Activated naive CD8-positive, alpha-beta T cell treated with anti-CD3 and anti-CD28 coated beads, Interleukin-2, amount 50 U/mL, for 24 hours (primary cell): Measurements from ENCODE around the gene SH3PXD2B.

ENCODE experiments used
- ATAC-seq: fragments of 150-1000 bp; cut with Tn5 transposase; one replicate; pipeline ENCODE4 v1.10.0; 2021
- DNase-seq: peaks from one replicate; pipeline ENCODE4 v3.0.0; 2021
- H3K27ac Mint-ChIP-seq: one replicate; pipeline ENCODE4 v1.8.0; 2021; ENCODE audit warnings: mild to moderate bottlenecking, mixed read lengths
- H3K27me3 Mint-ChIP-seq: one replicate; pipeline ENCODE4 v1.8.0; 2021; ENCODE audit warnings: mixed read lengths
- H3K36me3 Mint-ChIP-seq: one replicate; pipeline ENCODE4 v1.8.0; 2021; ENCODE audit warnings: low read depth, mixed read lengths
- H3K4me1 Mint-ChIP-seq: one replicate; pipeline ENCODE4 v1.8.0; 2021; ENCODE audit warnings: mixed read lengths
- H3K4me3 Mint-ChIP-seq: one replicate; pipeline ENCODE4 v1.8.0; 2021; ENCODE audit warnings: mild to moderate bottlenecking, moderate library complexity, mixed read lengths
- H3K9me3 Mint-ChIP-seq: one replicate; pipeline ENCODE4 v1.8.0; 2021; ENCODE audit warnings: mixed read lengths

The SH3PXD2B gene

GRCh38 chr5:172452398-172453205 lies 1.7 kb downstream of the SH3PXD2B start:
- H3K27me3 Mint-ChIP-seq, result peaks cover 33% of the 10 kb centered on the region
- ATAC-seq, result no peak
- H3K4me3 Mint-ChIP-seq, result peak overlapping the region; percentile 52

GRCh38 chr5:172451771-172452197 lies 2.5 kb downstream of the SH3PXD2B start:
- H3K36me3 Mint-ChIP-seq, result no peaks in the 10 kb centered on the region
- H3K9me3 Mint-ChIP-seq, result no peaks in the 10 kb centered on the region
- peaks cover 35% of the 10 kb centered on the region for H3K27me3 Mint-ChIP-seq
- no peak for DNase-seq
- peak; percentile 25 for ATAC-seq
- H3K27ac Mint-ChIP-seq, result no peak overlapping the region
- peaks cover 11% of the 10 kb centered on the region for H3K4me1 Mint-ChIP-seq
- H3K4me3 Mint-ChIP-seq, result no peak overlapping the region

More at GRCh38 chr5:172452398-172453205, 1.7 kb downstream of the SH3PXD2B start:
- Mint-ChIP-seq H3K9me3 (no peaks in the 10 kb centered on the region), H3K36me3 (no peaks in the 10 kb centered on the region), H3K27ac (no peak overlapping the region), H3K4me1 (peaks cover 11% of the 10 kb centered on the region)
- no peak for DNase-seq

GRCh38 chr5:172450861-172451695 lies 3.2 kb downstream of the SH3PXD2B start:
- DNase-seq (peak; percentile 62), ATAC-seq (peak; percentile 29)
- Mint-ChIP-seq H3K9me3 (no peaks in the 10 kb centered on the region), H3K36me3 (no peaks in the 10 kb centered on the region), H3K27ac (no peak overlapping the region), H3K4me3 (no peak overlapping the region), H3K4me1 (peaks cover 11% of the 10 kb centered on the region), H3K27me3 (peaks cover 41% of the 10 kb centered on the region)

- peaks cover 11% of the 10 kb centered on the region for H3K4me1 Mint-ChIP-seq
- no peaks in the 10 kb centered on the region for H3K36me3 Mint-ChIP-seq
- no peak for DNase-seq
- H3K4me3 Mint-ChIP-seq, result no peak overlapping the region
- H3K27me3 Mint-ChIP-seq, result peaks cover 40% of the 10 kb centered on the region
- no peak overlapping the region for H3K27ac Mint-ChIP-seq
- ATAC-seq, result no peak
- no peaks in the 10 kb centered on the region for H3K9me3 Mint-ChIP-seq
Measured at GRCh38 chr5:172450453-172450852, 3.9 kb downstream of the SH3PXD2B start.

- H3K4me1 Mint-ChIP-seq, result peaks cover 11% of the 10 kb centered on the region
- ATAC-seq (no peak), DNase-seq (no peak)
- H3K4me3 Mint-ChIP-seq, result no peak overlapping the region
- no peaks in the 10 kb centered on the region for H3K36me3 Mint-ChIP-seq
- peaks cover 46% of the 10 kb centered on the region for H3K27me3 Mint-ChIP-seq
- H3K9me3 Mint-ChIP-seq, result no peaks in the 10 kb centered on the region
- no peak overlapping the region for H3K27ac Mint-ChIP-seq
Measured at GRCh38 chr5:172448999-172449398, 5.3 kb downstream of the SH3PXD2B start.

GRCh38 chr5:172447646-172448365 lies 6.5 kb downstream of the SH3PXD2B start:
- H3K27me3 Mint-ChIP-seq, result peaks cover 44% of the 10 kb centered on the region
- no peak overlapping the region for H3K27ac Mint-ChIP-seq
- H3K4me1 Mint-ChIP-seq, result peaks cover 18% of the 10 kb centered on the region
- ATAC-seq (no peak), DNase-seq (no peak)
- H3K4me3 Mint-ChIP-seq, result no peak overlapping the region
- H3K36me3 Mint-ChIP-seq, result no peaks in the 10 kb centered on the region
- H3K9me3 Mint-ChIP-seq, result no peaks in the 10 kb centered on the region

- Mint-ChIP-seq H3K4me1 (peaks cover 22% of the 10 kb centered on the region), H3K27ac (no peak overlapping the region), H3K9me3 (no peaks in the 10 kb centered on the region), H3K4me3 (no peak overlapping the region), H3K27me3 (peaks cover 41% of the 10 kb centered on the region), H3K36me3 (no peaks in the 10 kb centered on the region)
- ATAC-seq (no peak), DNase-seq (no peak)
Measured at GRCh38 chr5:172446336-172447051, 7.8 kb downstream of the SH3PXD2B start.

- no peak overlapping the region for H3K4me3 Mint-ChIP-seq
- peaks cover 37% of the 10 kb centered on the region for H3K27me3 Mint-ChIP-seq
- ATAC-seq (no peak), DNase-seq (no peak)
- H3K4me1 Mint-ChIP-seq, result peaks cover 22% of the 10 kb centered on the region
- H3K9me3 Mint-ChIP-seq, result no peaks in the 10 kb centered on the region
- H3K27ac Mint-ChIP-seq, result no peak overlapping the region
- H3K36me3 Mint-ChIP-seq, result no peaks in the 10 kb centered on the region
Measured at GRCh38 chr5:172445866-172446265, 8.5 kb downstream of the SH3PXD2B start.

GRCh38 chr5:172444626-172445365 lies 9.5 kb downstream of the SH3PXD2B start:
- Mint-ChIP-seq H3K9me3 (no peaks in the 10 kb centered on the region), H3K4me1 (peaks cover 22% of the 10 kb centered on the region), H3K4me3 (no peak overlapping the region), H3K27me3 (peaks cover 37% of the 10 kb centered on the region), H3K36me3 (no peaks in the 10 kb centered on the region), H3K27ac (no peak overlapping the region)
- ATAC-seq (no peak), DNase-seq (no peak)

- H3K4me1 Mint-ChIP-seq, result peaks cover 22% of the 10 kb centered on the region
- DNase-seq (no peak), ATAC-seq (no peak)
- peaks cover 37% of the 10 kb centered on the region for H3K27me3 Mint-ChIP-seq
- no peaks in the 10 kb centered on the region for H3K9me3 Mint-ChIP-seq
- no peaks in the 10 kb centered on the region for H3K36me3 Mint-ChIP-seq
- no peak overlapping the region for H3K27ac Mint-ChIP-seq
- no peak overlapping the region for H3K4me3 Mint-ChIP-seq
Measured at GRCh38 chr5:172444110-172444510, 10.2 kb downstream of the SH3PXD2B start.

- peak; percentile 90 for ATAC-seq
- peak overlapping the region; percentile 43 for H3K27ac Mint-ChIP-seq
- H3K4me3 Mint-ChIP-seq, result no peak overlapping the region
- peaks cover 22% of the 10 kb centered on the region for H3K4me1 Mint-ChIP-seq
- H3K27me3 Mint-ChIP-seq, result peaks cover 37% of the 10 kb centered on the region
- no peaks in the 10 kb centered on the region for H3K9me3 Mint-ChIP-seq
- DNase-seq, result peak; percentile 77
- no peaks in the 10 kb centered on the region for H3K36me3 Mint-ChIP-seq
Measured at GRCh38 chr5:172443441-172444109, 10.8 kb downstream of the SH3PXD2B start.

- H3K4me3 Mint-ChIP-seq, result no peak overlapping the region
- ATAC-seq, result no peak
- no peaks in the 10 kb centered on the region for H3K36me3 Mint-ChIP-seq
- no peaks in the 10 kb centered on the region for H3K9me3 Mint-ChIP-seq
- no peak for DNase-seq
- peaks cover 37% of the 10 kb centered on the region for H3K27me3 Mint-ChIP-seq
- no peak overlapping the region for H3K27ac Mint-ChIP-seq
- peaks cover 22% of the 10 kb centered on the region for H3K4me1 Mint-ChIP-seq
Measured at GRCh38 chr5:172442592-172442991, 11.7 kb downstream of the SH3PXD2B start.

- ATAC-seq (no peak), DNase-seq (no peak)
- H3K27ac Mint-ChIP-seq, result no peak overlapping the region
- no peak overlapping the region for H3K4me3 Mint-ChIP-seq
- H3K27me3 Mint-ChIP-seq, result peaks cover 31% of the 10 kb centered on the region
- H3K9me3 Mint-ChIP-seq, result no peaks in the 10 kb centered on the region
- no peaks in the 10 kb centered on the region for H3K36me3 Mint-ChIP-seq
- H3K4me1 Mint-ChIP-seq, result peaks cover 22% of the 10 kb centered on the region
Measured at GRCh38 chr5:172441262-172441751, 13.0 kb downstream of the SH3PXD2B start.
